GM23248 (cell line): Measurements from ENCODE around the gene GOLGA8J.

ENCODE experiments used
- EZH2 ChIP-seq: fragments of 200-600 bp; sonication (generic); IDR thresholded peaks from 2 replicates; pipeline ENCODE4 v1.6.1; 2018; ENCODE audit warnings: antibody characterized with exemption, mild to moderate bottlenecking; ENCODE audit not compliant: insufficient read depth, poor library complexity, severe bottlenecking
- EZH2phosphoT487 ChIP-seq: fragments of 200-600 bp; sonication (generic); IDR thresholded peaks from 2 replicates; pipeline ENCODE4 v1.6.1; 2018; ENCODE audit warnings: antibody characterized with exemption, moderate library complexity, mild to moderate bottlenecking, low read depth; ENCODE audit not compliant: insufficient read depth

GRCh38 chr15:30033763-30034162, 49.0 kb upstream of the GOLGA8J start:
- TF ChIP-seq EZH2phosphoT487, result no peak
- TF ChIP-seq EZH2, result no peak
